HCT116 (cell line): ENCODE data around the gene NCOA1. TPM values are rescaled to one million over a fixed set of nuclear protein-coding genes. Genes with fewer than 3 reads are reported as not detected.

Experiments
- ATAC-seq: fragments of 200-7000 bp; cut with Tn5 transposase; 2 replicates; pipeline ENCODE4 v1.9.1; 2020; ENCODE audit warnings: mild to moderate bottlenecking, moderate library complexity
- BruUV-seq: library from RNA; stranded (reverse); fragments of 400-500 nt; replicated peaks from 2 replicates; lab custom pipeline; 2021; lab: Mats Ljungman, UMichigan
- CTCF ChIA-PET: fragments of 300-600 bp; sonication (Branson Sonifier 250); formaldehyde crosslinking; loops from one replicate; lab custom pipeline; 2021; ENCODE audit warnings: antibody characterized with exemption; lab: Charles Lee
- POLR2A ChIA-PET: fragments of 300-600, 350-600 bp; sonication (Branson Sonifier 250); formaldehyde crosslinking; loops from one replicate; lab custom pipeline; 2021; ENCODE audit warnings: antibody characterized with exemption; lab: Charles Lee
- RAD21 ChIA-PET, 2 experiments: fragments of 300-600 bp; sonication (Branson Sonifier 250); formaldehyde crosslinking; loops; one replicate each; lab custom pipeline; 2023; ENCODE audit warnings: low total read pairs in 2 of 2; ENCODE audit not compliant: uncharacterized antibody in 2 of 2, unreplicated experiment in 2 of 2, low non-redundant PET in 1 of 2; lab: Charles Lee
- DNase-seq: peaks from one replicate; pipeline ENCODE4 v3.0.0-alpha.2; 2010; ENCODE audit warnings: low read depth, low spot score
- H2AFZ ChIP-seq: fragments of 200-600 bp; shearing (Covaris generic), sonication (generic); 2 replicates; pipeline ENCODE4 v1.6.1; 2017; ENCODE audit warnings: low read depth, mixed run types, mixed read lengths, antibody characterized with exemption, low read length; ENCODE audit not compliant: poor library complexity, severe bottlenecking
- H3K27ac ChIP-seq: 2 replicates; pipeline ENCODE4 v1.5.1; 2012; ENCODE audit warnings: low read depth, low read length
- H3K27me3 ChIP-seq: fragments of 200-600 bp; sonication (generic); 2 replicates; pipeline ENCODE4 v1.6.1; 2016; ENCODE audit warnings: mixed run types, low read length, mixed read lengths; ENCODE audit not compliant: insufficient read depth
- H3K36me3 ChIP-seq, 2 experiments: fragments of 200-500 bp in 1 of 2; fragments of 200-600 bp in 1 of 2; sonication (Bioruptor generic) in 1 of 2; sonication (generic) in 1 of 2; 2 replicates each; pipeline versions ENCODE4 v1.5.1 to v1.6.1; 2014 to 2016; ENCODE audit warnings: low read length in 2 of 2, inconsistent platforms in 1 of 2, mixed read lengths in 1 of 2, mixed run types in 1 of 2; ENCODE audit not compliant: insufficient read depth in 2 of 2, control insufficient read depth in 1 of 2
- H3K4me1 ChIP-seq, 2 experiments: fragments of 200-600 bp in 1 of 2; sonication (generic) in 1 of 2; 2 replicates each; pipeline versions ENCODE4 v1.5.1 to v1.6.1; 2012 to 2017; ENCODE audit warnings: low read length in 2 of 2, inconsistent platforms in 1 of 2, mild to moderate bottlenecking in 1 of 2, mixed read lengths in 1 of 2, mixed run types in 1 of 2, moderate library complexity in 1 of 2; ENCODE audit not compliant: insufficient read depth in 2 of 2, control insufficient read depth in 1 of 2
- H3K4me2 ChIP-seq: fragments of 200-600 bp; sonication (generic); 2 replicates; pipeline ENCODE4 v1.6.1; 2017; ENCODE audit warnings: mixed run types, low read length, mixed read lengths
- H3K4me3 ChIP-seq, 2 experiments: fragments of 200-600 bp in 1 of 2; sonication (generic) in 1 of 2; replicated peaks in 1 of 2; 2 replicates each; pipeline ENCODE4 v1.5.1; 2011 to 2016; ENCODE audit warnings: low read length in 2 of 2, control low read depth in 1 of 2, low read depth in 1 of 2, mild to moderate bottlenecking in 1 of 2, mixed read lengths in 1 of 2, mixed run types in 1 of 2
- H3K79me2 ChIP-seq: fragments of 200-600 bp; sonication (generic); 2 replicates; pipeline ENCODE4 v1.6.1; 2017; ENCODE audit warnings: mild to moderate bottlenecking, mixed run types, low read length, moderate library complexity, mixed read lengths; ENCODE audit not compliant: insufficient read depth
- H3K9ac ChIP-seq: fragments of 200-600 bp; sonication (generic); 2 replicates; pipeline ENCODE4 v1.6.1; 2016; ENCODE audit warnings: low read length, mixed read lengths
- H3K9me2 ChIP-seq: fragments of 200-600 bp; sonication (generic), shearing (Covaris generic); 2 replicates; pipeline ENCODE4 v1.6.1; 2017; ENCODE audit warnings: mixed run types, mild to moderate bottlenecking, moderate library complexity; ENCODE audit not compliant: insufficient read depth
- H3K9me3 ChIP-seq, 2 experiments: fragments of 200-500 bp in 1 of 2; fragments of 200-600 bp in 1 of 2; sonication (Bioruptor generic) in 1 of 2; sonication (generic) in 1 of 2; 2 replicates each; pipeline ENCODE4 v1.6.1; 2014 to 2017; ENCODE audit warnings: low read length in 2 of 2, mixed read lengths in 2 of 2, inconsistent platforms in 1 of 2, low read depth in 1 of 2, mild to moderate bottlenecking in 1 of 2, mixed run types in 1 of 2, moderate library complexity in 1 of 2; ENCODE audit not compliant: control insufficient read depth in 1 of 2, insufficient read depth in 1 of 2
- H4K20me1 ChIP-seq: fragments of 200-600 bp; sonication (generic), shearing (Covaris generic); 2 replicates; pipeline ENCODE4 v1.6.1; 2017; ENCODE audit warnings: mixed run types, mild to moderate bottlenecking, moderate library complexity; ENCODE audit not compliant: insufficient read depth
- ATF3 ChIP-seq: IDR thresholded peaks from 2 replicates; pipeline ENCODE4 v1.6.1; 2012
- CBX3 ChIP-seq: IDR thresholded peaks from 2 replicates; pipeline ENCODE4 v1.6.1; 2012; ENCODE audit warnings: low read depth
- CEBPB ChIP-seq: IDR thresholded peaks from 2 replicates; pipeline ENCODE4 v1.6.1; 2012; ENCODE audit warnings: low read depth
- CTCF ChIP-seq, 3 experiments: fragments of 200-600 bp in 1 of 3; sonication (generic) in 1 of 3; IDR thresholded peaks in 2 of 3; conservative IDR thresholded peaks in 1 of 3; 2 replicates each; pipeline ENCODE4 v1.5.1; 2012 to 2017; ENCODE audit warnings: low read depth in 2 of 3, low read length in 2 of 3, antibody characterized with exemption in 1 of 3, borderline replicate concordance in 1 of 3, control low read depth in 1 of 3, mild to moderate bottlenecking in 1 of 3, mixed read lengths in 1 of 3, mixed run types in 1 of 3, moderate library complexity in 1 of 3; ENCODE audit not compliant: insufficient read depth in 1 of 3
- EGR1 ChIP-seq: IDR thresholded peaks from 2 replicates; pipeline ENCODE4 v1.6.1; 2012; ENCODE audit warnings: low read depth
- ELF1 ChIP-seq: IDR thresholded peaks from 2 replicates; pipeline ENCODE4 v1.6.1; 2012; ENCODE audit warnings: low read depth, borderline replicate concordance
- EZH2phosphoT487 ChIP-seq: fragments of 200-600 bp; IDR thresholded peaks from 2 replicates; pipeline ENCODE4 v1.6.1; 2018; ENCODE audit warnings: antibody characterized with exemption, borderline replicate concordance
- MAX ChIP-seq: IDR thresholded peaks from 2 replicates; pipeline ENCODE4 v1.6.1; 2012
- REST ChIP-seq: IDR thresholded peaks from 2 replicates; pipeline ENCODE4 v1.6.1; 2012; ENCODE audit warnings: low read depth
- SIN3A ChIP-seq: IDR thresholded peaks from 2 replicates; pipeline ENCODE4 v1.6.1; 2012; ENCODE audit warnings: low read depth
- SP1 ChIP-seq: IDR thresholded peaks from 2 replicates; pipeline ENCODE4 v1.6.1; 2012; ENCODE audit warnings: low read depth
- YY1 ChIP-seq: IDR thresholded peaks from 2 replicates; pipeline ENCODE4 v1.6.1; 2011; ENCODE audit warnings: low read length, low read depth, moderate library complexity, mild to moderate bottlenecking; ENCODE audit not compliant: insufficient replicate concordance; ENCODE audit errors: extremely low read depth
- ZBTB33 ChIP-seq: IDR thresholded peaks from 2 replicates; pipeline ENCODE4 v1.6.1; 2011; ENCODE audit warnings: mild to moderate bottlenecking, low read length, moderate library complexity; ENCODE audit not compliant: insufficient replicate concordance; ENCODE audit errors: extremely low read depth
- ZNF274 ChIP-seq: fragments of 200-500 bp; sonication (Bioruptor generic); IDR thresholded peaks from 2 replicates; pipeline ENCODE4 v1.6.1; 2014; ENCODE audit warnings: mild to moderate bottlenecking, low read depth, low read length, inconsistent platforms
- intact Hi-C: fragments of 100-400 bp; cut with micrococcal nuclease; formaldehyde crosslinking; loops from 2 replicates; pipeline ENCODE4 v1.10.0; 2022
- total RNA-seq: library from RNA; stranded (reverse); gene quantifications from one replicate; pipeline ENCODE4 v1.2.1, GENCODE V29; 2021; ENCODE audit not compliant: unreplicated experiment

The NCOA1 gene
- total RNA-seq, 1 experiment from 2014 or later, result 10.4 TPM

GRCh38 chr2:24501813-24502212, 10.8 kb downstream of the NCOA1 start:
- POLR2A ChIA-PET, result no interaction called here
- Histone ChIP-seq H3K9me2 (no peaks in the 10 kb centered on the region), H3K4me3 (no peak overlapping the region), H3K4me1 (no peaks in the 10 kb centered on the region), H3K27me3 (no peaks in the 10 kb centered on the region), H3K9me3 (no peaks in the 10 kb centered on the region), H3K36me3 (no peaks in the 10 kb centered on the region), H3K4me2 (no peak overlapping the region), H3K9ac (no peak overlapping the region), H4K20me1 (no peaks in the 10 kb centered on the region), H3K79me2 (0 out of 2 replicates have a peak, but pooled peaks cover 3% of the 10 kb centered on the region), H2AFZ (no peak overlapping the region), H3K27ac (no peak overlapping the region)
- RAD21 ChIA-PET, result no interaction called here
- DNase-seq (no peak), ATAC-seq (no peak)
- TF ChIP-seq REST (no peak), ZNF274 (no peak), CBX3 (no peak), YY1 (no peak), SIN3A (no peak), ZBTB33 (no peak), ELF1 (no peak), EZH2phosphoT487 (no peak), SP1 (no peak), EGR1 (no peak), ATF3 (no peak), MAX (no peak), CEBPB (no peak), CTCF (IDR thresholded peaks at IDR 0.05 in 2 of 3, conservative IDR thresholded peaks at IDR 0.05 in 1 of 3; ENCODE audit: borderline replicate concordance in 1 of 3, insufficient read depth in 1 of 3, low read depth in 2 of 3, low read length in 2 of 3) (no peak)
- intact Hi-C loops, result no loop called here
- BruUV-seq, result no TSS peak
- CTCF ChIA-PET, result no interaction called here
